Activated CD4-positive, alpha-beta T cell treated with anti-CD3 and anti-CD28 coated beads, Interleukin-2, amount 50 U/mL, for 16 hours (primary cell): ENCODE data around the gene ATP13A3.
A peak's percentile ranks its signal among the peaks of the same experiment; 100 is the strongest.
"Not testable (repeated sequence)": the region's sequence is repeated elsewhere in the genome, so short reads cannot be mapped to it uniquely, and the experiment has no call there.

Source experiments
- DNase-seq: peaks from one replicate; pipeline ENCODE4 v3.0.0-alpha.2; 2020

ATP13A3 gene

DNA sequence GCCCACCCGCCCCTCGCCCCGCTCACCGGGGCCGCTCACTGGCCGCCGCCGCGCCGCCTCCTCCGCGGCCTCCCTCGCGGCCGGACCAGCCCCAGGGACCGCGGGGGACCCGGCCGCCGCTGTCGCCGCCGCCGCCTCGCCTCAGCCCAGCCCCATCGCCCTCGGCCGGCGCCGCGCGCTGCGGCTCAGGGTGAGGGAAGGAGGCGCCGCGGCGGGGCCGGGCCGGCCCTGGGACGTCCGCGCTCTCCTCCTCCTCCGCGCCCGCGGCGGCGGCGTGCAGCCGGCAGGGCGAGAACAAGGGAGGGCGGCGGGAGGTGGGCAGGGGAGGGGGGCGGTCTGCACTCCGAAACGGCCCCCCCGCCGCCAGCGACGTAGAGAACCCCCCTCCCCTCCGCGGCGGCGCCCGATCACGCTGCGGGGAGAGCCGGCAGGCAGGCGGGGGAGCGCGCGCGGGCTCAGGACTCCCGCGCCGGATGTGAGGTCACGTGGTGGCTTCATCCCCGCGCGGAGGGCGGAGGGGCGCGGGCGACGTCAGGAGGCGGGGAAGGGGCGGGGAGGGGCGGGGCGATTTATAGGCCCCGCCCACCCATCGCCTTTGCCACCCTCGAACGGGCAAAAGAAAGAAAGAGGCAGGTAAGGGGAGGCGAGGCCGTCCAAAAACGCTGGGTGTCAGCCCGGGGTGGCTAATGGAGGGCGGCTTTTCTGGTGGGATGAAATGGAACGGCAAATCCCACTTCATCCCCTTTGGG, at the start of gene ATP13A3:
Gene ATP13A3, minus strand, starts transcription at position 463 of the 749 bp plus-strand sequence. CDS start 24,812 bp downstream, outside the sequence.
- DNase-seq: peak; percentile 92

DNA sequence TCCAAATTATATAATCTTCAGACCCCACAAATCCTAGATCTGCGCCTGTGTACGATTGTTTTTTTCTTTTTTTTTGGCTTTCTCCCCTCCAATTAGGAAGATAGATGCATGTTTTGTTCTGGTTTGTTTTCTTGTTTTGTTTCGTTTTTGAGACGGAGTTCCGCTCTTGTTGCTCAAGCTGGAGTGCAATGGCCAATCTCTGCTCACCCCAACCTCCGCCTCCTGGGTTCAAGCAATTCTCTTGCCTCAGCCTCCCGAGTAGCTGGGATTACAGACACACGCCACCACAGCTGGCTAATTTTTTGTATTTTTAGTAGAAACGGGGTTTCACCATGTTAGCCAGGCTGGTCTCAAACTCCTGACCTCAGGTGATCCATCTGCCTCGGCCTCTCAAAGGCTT, 48.4 kb upstream of the ATP13A3 start:
- DNase-seq: not testable (repeated sequence)

DNA sequence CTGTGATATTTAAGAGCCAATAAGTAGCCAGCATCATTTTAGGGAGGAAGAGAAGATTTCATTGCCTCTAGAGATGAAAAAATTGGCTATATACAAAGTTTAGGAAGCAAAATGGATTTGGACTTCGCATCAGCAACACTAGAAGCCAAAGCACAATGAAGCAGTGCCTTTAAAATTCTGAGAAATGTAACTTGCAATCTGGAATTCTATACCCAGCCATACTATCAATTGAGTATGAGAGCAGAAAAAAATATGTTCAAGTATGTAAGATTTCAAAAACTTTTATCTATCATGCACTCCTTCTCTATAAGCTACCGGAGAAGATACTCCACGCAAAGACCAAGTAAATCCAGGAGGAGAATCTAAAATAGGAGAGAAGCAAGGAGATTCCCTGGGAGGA, 47.4 kb upstream of the ATP13A3 start:
- DNase-seq: no peak

DNA sequence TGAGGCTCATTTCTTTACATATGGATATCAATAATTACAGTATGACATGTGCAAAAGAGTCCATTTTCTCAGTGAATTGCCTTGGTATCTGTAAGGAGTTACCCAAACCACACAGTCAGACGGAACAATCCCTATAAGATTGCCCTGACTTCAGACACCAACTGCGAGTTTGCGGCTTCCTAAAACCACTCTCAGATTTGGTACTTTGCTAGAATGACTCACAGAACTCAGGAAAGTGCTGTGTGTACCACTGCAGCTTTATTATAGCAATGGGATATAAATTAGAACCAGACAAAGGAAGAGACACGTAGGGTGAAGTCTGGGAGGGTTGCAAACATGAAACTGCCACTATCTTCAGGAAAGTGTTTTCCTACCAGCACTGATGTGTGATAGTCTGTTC, 45.8 kb upstream of the ATP13A3 start:
- DNase-seq: no peak

DNA sequence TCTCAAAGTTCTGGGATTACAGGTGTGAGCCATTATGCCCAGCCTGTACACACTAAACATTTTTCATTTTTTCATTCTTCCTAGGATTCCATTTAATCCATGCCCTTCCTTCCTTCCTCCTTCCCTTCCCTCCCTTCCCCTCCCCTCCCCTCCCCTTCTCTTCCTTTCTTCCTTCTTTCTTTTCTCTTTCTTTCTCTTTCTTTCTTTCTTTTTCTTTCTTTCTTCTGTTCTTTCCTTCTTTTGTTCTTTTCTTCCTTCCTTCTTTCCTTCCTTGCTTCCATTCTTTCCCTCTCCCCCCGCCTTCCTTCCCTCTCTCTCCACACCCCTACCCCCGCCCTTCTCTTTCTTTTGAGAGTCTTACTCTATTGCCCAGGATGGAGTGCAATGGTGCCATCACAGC, 40.9 kb upstream of the ATP13A3 start:
- no peak for DNase-seq

DNA sequence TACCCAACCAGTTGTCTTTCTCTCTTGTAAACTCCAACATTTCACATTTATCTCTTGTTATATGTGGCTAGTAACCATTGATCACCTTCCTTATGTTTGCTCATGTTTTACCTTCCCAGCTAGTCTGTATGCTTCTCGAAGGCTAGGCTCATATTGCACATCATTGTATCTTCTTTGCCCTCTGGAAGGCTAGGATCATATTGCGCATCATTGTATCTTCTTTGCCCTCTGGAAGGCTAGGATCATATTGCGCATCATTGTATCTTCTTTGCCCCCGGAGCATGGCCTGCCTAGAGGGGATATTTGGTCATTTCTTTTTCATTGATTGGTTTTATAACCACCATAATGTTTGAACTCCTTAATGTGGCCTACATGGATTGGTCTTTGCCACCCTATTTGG, 39.4 kb upstream of the ATP13A3 start:
- no peak for DNase-seq

DNA sequence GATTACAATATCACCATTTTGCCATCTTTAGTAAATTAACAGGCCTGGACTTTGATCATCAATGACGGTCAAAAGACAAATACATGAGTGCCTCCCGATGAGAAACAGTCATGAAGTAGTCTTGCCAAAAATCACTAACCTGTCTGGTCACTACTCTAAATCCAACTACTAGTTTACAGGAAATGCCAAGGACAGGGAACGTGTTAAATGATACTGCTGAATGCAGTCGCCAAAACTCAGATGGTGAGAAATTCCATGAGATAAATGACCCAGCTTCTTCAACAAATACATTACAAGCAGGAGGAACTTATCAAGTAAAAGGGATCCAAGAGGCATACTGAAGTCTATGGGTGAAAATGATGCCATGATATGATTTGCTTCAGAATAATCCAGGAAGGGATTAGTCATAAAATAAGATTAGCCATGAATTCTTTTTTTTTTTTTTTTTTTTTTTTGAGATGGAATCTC, 35.8 kb upstream of the ATP13A3 start:
- DNase-seq: no peak

DNA sequence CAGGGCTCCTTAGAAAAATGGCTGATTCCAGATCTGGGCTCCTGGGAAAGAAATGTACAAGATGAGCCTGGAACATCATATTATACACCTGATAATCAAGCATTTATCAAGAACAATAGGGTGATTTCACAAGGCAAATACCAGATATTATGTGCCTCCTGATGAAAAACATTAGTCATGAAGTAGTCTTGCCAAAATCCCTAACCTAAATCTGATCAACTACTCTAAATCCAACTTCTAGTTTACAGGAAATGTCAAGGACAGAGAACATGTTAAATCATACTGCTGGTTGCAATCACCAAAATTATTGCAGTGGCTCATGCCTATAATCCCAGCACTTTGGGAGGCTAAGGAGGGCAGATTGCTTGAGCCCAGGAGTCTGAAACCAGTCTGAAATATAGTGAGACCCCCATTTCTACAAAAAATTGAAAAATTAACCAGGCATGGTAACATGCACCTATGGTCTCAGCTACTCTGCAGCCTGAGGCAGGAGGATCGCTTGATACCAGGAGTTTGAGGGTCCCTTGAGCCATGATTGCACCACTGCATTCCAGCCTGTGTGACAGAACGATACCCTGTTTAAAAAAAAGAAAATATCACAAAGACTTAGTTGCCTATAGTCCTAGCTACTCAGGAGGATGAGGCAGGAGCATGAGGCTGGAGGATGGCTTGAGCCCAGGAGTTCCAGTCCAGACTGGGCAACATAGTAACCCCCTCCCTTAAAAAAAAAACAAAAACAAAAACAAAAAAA, 34.9 kb upstream of the ATP13A3 start:
- no peak for DNase-seq

DNA sequence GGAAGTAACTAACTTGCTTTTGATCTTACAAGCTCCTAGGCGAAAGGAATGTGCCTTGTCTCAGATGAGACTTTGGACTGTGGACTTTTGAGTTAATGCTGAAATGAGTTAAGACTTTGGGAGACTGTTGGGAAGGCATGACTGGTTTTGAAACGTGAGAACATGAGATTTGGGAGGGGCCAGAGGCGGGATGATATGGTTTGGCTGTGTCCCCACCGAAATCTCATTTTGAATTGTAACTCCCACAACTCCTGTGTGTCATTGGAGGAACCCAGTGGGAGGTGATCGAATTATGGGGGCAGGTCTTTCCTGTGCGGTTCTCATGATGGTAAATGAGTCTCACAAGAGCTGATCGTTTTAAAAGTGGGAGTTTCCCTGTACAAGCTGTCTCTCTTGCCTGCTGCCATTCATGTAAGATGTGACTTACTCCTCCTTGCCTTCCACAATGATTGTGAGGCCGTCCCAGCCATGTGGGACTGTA, 33.9 kb upstream of the ATP13A3 start:
- peak; percentile 91 for DNase-seq

DNA sequence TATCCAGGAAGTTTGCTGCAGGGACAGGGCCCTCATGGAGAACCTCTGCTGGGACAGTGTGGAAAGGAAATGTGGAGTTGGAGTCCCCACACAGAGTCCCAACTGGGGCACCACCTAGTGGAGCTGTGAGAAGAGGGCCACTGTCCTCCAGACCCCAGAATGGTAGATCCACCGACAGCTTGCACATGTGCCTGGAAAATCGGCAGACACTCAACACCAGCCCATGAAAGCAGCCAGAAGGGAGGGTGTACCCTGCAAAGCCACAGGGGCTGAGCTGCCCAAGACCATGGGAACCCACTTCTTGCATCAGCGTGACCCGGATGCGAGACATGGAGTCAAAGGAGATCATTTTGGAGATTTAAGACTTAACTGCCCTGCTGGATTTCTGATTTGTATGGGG, 33.4 kb upstream of the ATP13A3 start:
- not testable (repeated sequence) for DNase-seq

DNA sequence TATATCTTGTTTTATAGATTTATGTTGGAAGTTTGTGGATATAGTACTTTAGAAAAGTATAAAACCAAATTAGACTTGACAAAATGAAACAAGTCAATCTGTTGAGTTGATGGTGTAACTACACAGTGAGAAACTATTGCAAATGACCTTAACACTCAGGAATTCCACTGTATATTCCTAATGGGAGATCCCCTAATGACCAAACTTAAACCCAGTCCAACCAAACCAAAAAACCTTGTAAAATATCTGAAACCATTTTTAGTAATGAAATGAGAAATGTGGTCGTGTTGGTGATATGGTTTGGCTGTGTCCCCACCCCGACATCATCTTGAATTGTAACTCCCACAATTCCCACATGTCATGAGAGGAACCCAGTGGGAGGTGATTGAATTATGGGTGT, 31.9 kb upstream of the ATP13A3 start:
- DNase-seq: no peak

DNA sequence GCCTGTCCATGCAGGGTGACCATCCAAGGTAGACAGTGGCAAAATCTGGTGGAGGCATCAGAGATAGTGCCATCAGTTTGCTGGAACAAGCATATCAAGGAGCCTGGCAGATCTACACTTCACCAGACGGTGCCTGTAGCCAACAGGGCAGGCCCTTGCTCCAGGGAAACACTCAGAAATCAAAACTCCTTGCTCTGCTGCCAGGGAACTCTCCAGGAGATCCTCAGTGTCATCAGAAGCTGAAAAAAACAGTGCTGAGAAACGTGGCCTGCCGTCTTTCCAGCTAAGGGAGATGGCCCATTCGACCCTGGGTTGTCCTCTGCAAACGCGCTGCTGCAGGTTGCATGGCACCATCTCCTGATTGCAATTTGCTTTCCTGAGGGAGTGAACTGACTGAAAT, 30.5 kb upstream of the ATP13A3 start:
- DNase-seq: no peak

DNA sequence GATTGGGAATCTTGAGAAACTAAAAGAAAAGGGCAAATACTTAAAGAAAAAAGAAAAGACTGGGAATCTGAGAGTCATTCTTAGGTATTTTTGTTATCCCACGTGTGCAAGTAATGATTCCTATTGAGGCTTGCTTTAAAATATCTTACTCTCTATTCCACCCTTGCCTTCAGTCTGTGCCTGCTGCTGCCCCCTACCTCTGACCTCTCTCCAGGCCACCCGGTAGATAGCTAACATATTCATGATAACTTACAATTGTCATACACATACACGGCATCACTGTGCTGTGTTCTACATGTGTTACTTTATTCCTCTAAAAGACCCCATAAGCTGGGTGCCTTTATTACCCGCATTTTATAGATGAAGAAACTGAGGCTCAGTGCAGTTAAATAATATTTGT, 27.8 kb upstream of the ATP13A3 start:
- no peak for DNase-seq

DNA sequence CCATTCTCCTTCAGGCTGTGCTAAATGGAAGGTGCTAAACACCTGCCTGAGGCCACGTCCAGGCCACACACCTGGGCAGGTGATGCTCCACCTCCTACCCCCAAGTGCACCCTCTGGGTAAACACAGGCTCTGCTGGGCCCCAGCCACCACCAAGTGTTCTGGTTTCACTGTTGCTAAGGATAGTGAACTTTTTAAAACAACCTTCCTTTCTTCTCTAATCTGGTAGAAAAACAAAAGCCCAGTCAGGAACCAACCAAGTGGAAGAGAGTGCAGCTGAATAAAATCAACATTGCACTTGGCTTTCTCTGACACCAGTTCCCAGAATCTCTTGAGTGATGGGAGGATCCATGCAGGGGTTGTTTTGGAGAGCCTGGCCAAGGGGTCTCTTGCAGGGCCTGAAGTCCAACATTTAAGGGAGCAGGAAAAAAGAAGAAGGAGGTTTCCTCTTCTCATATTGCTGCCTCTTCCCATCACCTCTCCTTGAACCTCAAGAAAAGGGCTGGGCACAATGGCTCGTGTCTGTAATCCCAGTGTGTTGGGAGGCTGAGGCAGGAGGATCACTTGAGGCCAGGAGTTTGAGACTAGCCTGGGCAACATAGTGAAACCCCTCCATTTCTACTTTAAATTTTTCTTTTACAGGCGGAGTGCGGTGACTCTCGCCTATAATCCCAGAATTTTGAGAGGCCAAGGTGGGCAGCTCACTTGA, 26.2 kb upstream of the ATP13A3 start:
- DNase-seq: no peak

DNA sequence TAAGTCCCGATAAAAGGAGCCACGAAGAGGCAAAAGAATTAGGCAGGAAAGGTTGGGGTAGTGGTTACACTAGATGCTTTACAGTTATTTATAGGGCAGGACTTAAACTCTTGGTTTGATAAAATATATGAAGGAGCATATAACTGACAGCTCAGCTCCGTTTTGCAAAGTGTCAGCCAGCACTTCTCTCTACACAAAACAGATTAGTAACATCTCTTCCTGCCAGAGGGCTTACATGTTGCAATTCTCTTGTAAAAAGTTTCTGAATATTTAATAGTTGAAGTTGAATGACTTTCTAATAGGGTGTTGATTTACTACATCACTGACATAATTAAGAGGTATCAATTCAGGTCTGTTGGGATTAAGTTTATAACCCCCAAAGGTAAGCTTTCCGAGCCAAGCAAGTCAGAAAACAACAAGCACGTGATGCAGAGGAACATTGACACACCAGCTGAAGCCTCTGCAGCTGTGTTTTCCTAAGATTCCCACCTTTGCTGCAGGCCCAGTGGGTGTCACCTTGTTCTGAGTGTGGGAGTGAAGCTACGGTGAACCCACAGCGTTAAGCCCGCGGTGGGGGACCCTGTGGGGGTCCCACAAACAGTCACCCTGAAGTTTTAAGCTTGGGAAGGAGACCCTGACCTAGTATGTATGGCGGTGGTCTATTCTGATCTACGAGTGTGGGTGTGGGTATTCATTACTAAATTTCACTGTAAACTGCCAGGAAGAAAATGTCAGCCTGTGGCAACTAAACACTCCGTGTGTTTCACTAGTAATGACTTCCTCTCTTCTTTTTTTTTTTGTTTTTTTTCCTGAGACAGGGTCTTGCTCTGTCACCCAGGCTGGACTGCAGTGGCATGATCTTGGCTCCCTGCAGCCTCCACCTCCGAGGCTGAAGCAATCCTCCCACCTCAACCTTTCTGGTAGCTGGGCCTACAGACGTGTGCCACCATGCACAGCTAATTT, 22.0 kb upstream of the ATP13A3 start:
- no peak for DNase-seq

DNA sequence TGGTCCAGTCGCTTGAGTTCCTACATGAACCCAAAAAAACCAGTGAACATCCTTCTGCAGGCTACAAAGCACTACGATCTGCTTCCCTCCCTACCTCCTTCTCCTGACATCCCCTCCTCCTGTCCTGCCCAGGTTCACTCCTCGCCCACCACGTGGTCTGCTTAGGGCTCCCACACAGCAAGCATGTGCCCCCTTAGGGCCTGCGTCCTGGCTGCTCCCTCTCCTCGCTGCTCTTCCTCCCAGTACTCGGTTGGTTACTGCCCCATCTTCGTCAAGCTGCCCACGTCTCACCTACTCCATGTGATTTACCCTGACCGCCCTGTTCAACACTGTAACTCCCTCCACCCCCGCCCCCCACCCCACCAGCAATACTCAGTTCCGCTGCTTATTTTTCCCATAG, 20.8 kb upstream of the ATP13A3 start:
- no peak for DNase-seq

DNA sequence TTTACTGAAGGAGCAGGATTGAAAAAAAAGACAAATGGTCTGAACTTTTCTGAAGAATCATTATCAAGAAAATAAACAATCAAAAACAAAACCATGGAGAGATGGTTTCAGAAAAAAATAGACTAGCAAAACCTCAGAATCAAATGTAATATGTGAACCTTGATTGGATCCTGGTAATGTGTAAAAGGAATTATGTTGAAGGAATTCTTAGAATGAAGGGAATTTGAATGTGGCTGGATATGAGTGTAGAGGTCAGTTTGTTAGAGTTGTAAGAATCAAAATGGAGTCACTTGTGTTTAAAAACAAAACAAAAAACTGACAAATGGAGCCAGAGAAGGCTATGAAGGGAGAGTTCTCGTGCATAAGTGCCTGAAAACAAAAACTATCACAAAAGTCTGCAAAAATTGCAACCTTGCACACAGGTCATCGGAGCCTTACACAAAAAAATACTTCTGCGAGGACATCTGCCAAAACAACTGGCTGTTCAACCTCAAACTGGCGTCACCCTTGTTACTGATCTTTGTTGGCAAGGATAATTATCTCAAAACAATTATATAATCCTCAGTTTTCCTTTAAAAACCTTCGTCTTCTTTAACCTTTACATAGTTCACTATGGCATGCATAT, 19.1 kb upstream of the ATP13A3 start:
- DNase-seq: no peak

DNA sequence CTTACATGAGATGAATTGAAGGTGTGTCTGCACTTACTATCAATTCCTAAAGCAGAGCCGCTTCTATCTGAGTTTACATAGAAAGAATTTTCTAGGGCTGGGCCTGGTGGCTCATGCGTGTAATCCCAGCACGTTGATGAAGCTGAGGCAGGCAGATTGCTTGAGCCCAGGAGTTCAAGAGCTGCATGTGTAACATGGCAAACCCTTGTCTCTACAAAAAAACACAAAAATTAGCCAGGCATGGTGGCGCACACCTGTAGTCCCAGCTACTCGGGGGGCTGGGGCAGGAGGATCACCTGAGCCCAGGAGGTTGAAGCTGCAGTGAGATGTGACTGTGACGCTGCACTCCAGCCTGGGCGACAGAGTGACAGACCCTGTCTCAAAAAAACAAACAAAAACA, 18.1 kb upstream of the ATP13A3 start:
- no peak for DNase-seq

DNA sequence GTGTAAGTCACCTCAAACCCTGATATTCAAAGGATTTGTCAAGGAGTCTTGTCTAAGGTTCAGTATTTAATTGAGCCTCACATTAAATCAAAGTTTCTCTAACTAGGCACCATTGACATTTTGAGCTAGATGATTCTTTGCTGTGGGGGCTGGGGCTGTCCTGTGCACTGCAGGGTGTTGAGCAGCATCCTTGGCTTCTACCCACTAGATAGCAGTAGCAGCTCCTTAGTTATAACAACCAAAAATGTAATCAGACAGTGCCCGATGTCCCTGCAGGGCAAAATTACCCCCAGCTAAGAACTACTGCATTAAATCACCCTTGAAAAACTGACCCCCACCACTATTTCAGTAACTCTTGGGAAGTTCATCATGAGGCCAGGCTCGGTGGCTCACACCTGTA, 17.3 kb upstream of the ATP13A3 start:
- no peak for DNase-seq

DNA sequence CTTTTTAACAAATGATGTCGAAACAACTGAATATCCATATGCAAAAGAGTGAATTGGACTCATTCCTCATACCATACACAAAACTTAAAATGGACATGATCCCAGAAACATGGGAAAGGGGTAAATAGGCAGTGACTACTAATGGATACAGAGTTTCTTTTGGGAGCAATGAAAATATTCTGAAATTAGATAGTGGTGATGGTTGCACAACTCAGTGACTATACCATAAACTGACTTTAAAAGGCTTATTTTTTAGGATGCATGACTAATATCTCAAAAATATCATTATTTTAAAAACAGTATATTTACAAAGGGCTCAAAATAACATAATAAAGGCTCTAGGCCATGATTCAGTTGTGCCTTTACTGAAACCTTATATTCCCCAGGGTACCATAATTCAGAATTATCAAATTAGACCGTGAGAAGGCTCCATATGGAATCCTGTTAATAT, 16.3 kb upstream of the ATP13A3 start:
- DNase-seq: no peak

DNA sequence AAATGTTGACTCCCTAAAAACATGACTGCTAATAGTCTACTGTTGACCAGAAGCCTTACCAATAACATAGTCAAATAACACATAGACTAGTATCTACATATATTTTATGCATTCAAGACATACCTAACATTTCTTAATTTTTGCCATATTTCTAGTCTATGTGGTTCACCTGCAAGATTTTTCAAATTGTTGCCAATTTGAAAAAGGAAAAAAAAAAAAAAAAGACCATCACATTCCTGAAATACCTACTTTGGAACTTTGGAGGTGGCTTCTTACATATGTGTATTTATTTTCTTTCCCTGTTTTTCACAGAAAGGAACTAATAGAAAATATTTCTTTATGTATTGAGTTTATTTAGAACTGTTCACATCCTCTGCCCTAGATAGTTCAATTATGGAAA, 13.4 kb upstream of the ATP13A3 start:
- DNase-seq: no peak

DNA sequence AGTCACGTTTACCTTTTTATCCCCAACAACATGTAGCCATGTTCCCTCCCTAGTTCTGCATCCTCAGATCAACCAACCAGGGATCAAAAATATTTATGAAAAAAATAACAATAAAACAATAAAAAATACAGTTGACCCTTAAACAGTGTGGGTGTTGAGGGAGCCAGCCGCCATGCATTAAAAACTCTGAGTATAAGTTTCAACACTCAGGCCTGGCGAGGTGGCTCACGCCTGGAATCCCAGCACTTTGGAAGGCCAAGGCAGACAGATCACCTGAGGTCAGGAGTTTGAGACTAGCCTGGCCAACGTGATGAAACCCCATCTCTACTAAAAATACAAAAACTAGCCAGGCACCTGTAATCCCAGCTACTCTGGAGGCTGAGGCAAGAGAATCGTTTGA, 12.7 kb upstream of the ATP13A3 start:
- DNase-seq: not testable (repeated sequence)
